Activated naive CD4-positive, alpha-beta T cell treated with anti-CD3 and anti-CD28 coated beads, Interleukin-2, amount 10 ng/mL, durations not matched to agents 7 days and 5 days (primary cell): ENCODE data around the gene MUC5AC.
A peak's percentile ranks its signal among the peaks of the same experiment; 100 is the strongest.
"Not testable (repeated sequence)": the region's sequence is repeated elsewhere in the genome, so short reads cannot be mapped to it uniquely, and the experiment has no call there.

Source experiments
- CTCF ChIA-PET: fragments of 350-600 bp; sonication (Branson Sonifier 250); formaldehyde crosslinking; loops from one replicate; lab custom pipeline; 2021; ENCODE audit warnings: antibody characterized with exemption; lab: Charles Lee
- DNase-seq: peaks from one replicate; pipeline ENCODE4 v3.0.0-alpha.2; 2020
- H3K27ac Mint-ChIP-seq: one replicate; pipeline ENCODE4 v1.8.0; 2021; ENCODE audit warnings: mild to moderate bottlenecking, moderate library complexity, mixed read lengths
- H3K27me3 Mint-ChIP-seq: one replicate; pipeline ENCODE4 v1.8.0; 2021; ENCODE audit warnings: mild to moderate bottlenecking, mixed read lengths
- H3K36me3 Mint-ChIP-seq: one replicate; pipeline ENCODE4 v1.8.0; 2021; ENCODE audit warnings: mixed read lengths
- H3K4me1 Mint-ChIP-seq: one replicate; pipeline ENCODE4 v1.8.0; 2021; ENCODE audit warnings: mixed read lengths
- H3K4me3 Mint-ChIP-seq: one replicate; pipeline ENCODE4 v1.8.0; 2021; ENCODE audit warnings: mild to moderate bottlenecking, moderate library complexity, mixed read lengths
- H3K9me3 Mint-ChIP-seq: one replicate; pipeline ENCODE4 v1.8.0; 2021; ENCODE audit warnings: mixed read lengths

The MUC5AC gene

GRCh38 chr11:1179641-1180040 is 21.9 kb downstream of the MUC5AC start:
- H3K27me3 Mint-ChIP-seq = no peaks in the 10 kb centered on the region
- no peak for DNase-seq
- H3K4me3 Mint-ChIP-seq = no peak overlapping the region
- CTCF ChIA-PET = no interaction called here
- no peaks in the 10 kb centered on the region for H3K36me3 Mint-ChIP-seq
- no peak overlapping the region for H3K27ac Mint-ChIP-seq
- no peaks in the 10 kb centered on the region for H3K4me1 Mint-ChIP-seq
- peaks cover 6% of the 10 kb centered on the region for H3K9me3 Mint-ChIP-seq

DNA sequence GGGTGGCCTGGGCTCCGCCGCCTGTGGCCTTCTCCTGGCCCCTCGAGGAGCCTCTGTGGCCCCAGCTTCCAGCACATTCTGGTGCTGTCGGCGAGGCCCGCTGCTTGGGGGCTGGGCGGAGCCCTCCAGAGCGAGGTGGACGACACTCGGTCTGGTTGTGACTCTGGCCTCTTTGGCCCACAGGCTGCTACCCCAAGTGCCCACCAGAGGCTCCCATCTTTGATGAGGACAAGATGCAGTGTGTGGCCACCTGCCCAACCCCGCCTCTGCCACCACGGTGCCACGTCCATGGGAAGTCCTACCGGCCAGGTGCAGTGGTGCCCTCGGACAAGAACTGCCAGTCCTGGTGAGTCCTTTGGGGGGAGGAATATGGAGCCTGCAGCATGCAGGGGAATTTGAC is 22.4 kb downstream of the MUC5AC start:
- CTCF ChIA-PET = no interaction called here
- Mint-ChIP-seq H3K27me3 (no peaks in the 10 kb centered on the region), H3K36me3 (no peaks in the 10 kb centered on the region), H3K4me1 (no peaks in the 10 kb centered on the region), H3K9me3 (peaks cover 6% of the 10 kb centered on the region), H3K27ac (no peak overlapping the region), H3K4me3 (no peak overlapping the region)
- no peak for DNase-seq

- CTCF ChIA-PET = no interaction called here
- H3K27me3 Mint-ChIP-seq = no peaks in the 10 kb centered on the region
- DNase-seq = no peak
- no peaks in the 10 kb centered on the region for H3K36me3 Mint-ChIP-seq
- H3K27ac Mint-ChIP-seq = no peak overlapping the region
- H3K4me1 Mint-ChIP-seq = no peaks in the 10 kb centered on the region
- H3K9me3 Mint-ChIP-seq = no peaks in the 10 kb centered on the region
- no peak overlapping the region for H3K4me3 Mint-ChIP-seq
Observed at GRCh38 chr11:1180947-1181391, 23.2 kb downstream of the MUC5AC start.

GRCh38 chr11:1181420-1181819 is 23.7 kb downstream of the MUC5AC start:
- no peak for DNase-seq
- no peaks in the 10 kb centered on the region for H3K27me3 Mint-ChIP-seq
- CTCF ChIA-PET = no interaction called here
- H3K27ac Mint-ChIP-seq = no peak overlapping the region
- H3K9me3 Mint-ChIP-seq = no peaks in the 10 kb centered on the region
- no peaks in the 10 kb centered on the region for H3K36me3 Mint-ChIP-seq
- H3K4me1 Mint-ChIP-seq = no peaks in the 10 kb centered on the region
- no peak overlapping the region for H3K4me3 Mint-ChIP-seq

DNA sequence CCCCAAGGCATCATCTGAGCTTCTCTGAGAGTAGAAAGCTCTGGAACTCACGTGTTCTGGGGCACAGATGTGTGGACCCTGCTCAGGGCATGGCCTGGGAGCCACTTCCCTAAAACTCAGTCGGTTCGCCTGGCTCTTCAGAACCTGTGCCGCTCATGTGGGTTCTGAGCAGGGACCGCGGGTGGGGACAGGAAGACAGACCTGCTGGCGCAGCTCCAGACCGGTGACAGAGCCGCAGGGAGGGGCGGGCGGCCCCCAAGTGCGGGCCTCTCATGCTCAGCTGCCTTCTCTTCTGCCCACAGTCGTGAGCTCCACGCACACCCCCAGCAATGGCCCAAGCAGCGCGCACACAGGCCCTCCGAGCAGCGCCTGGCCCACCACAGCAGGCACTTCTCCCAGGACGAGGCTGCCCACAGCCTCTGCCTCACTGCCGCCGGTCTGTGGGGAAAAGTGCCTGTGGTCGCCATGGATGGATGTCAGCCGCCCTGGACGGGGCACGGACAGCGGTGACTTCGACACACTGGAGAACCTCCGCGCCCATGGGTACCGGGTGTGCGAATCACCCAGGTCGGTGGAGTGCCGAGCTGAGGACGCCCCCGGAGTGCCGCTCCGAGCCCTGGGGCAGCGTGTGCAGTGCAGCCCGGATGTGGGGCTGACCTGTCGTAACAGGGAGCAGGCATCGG is 24.2 kb downstream of the MUC5AC start:
- no peak overlapping the region for H3K4me3 Mint-ChIP-seq
- H3K9me3 Mint-ChIP-seq = no peaks in the 10 kb centered on the region
- no peak overlapping the region for H3K27ac Mint-ChIP-seq
- CTCF ChIA-PET = no interaction called here
- no peaks in the 10 kb centered on the region for H3K36me3 Mint-ChIP-seq
- no peaks in the 10 kb centered on the region for H3K27me3 Mint-ChIP-seq
- no peaks in the 10 kb centered on the region for H3K4me1 Mint-ChIP-seq
- no peak for DNase-seq

- DNase-seq, H3K4me3 Mint-ChIP-seq, H3K27me3 Mint-ChIP-seq, H3K4me1 Mint-ChIP-seq, CTCF ChIA-PET, H3K27ac Mint-ChIP-seq, H3K36me3 Mint-ChIP-seq, H3K9me3 Mint-ChIP-seq: not testable (repeated sequence)
Observed at GRCh38 chr11:1184139-1184538, 26.4 kb downstream of the MUC5AC start.

GRCh38 chr11:1188451-1189130 is 30.8 kb downstream of the MUC5AC start:
- H3K27ac Mint-ChIP-seq, H3K9me3 Mint-ChIP-seq, H3K4me1 Mint-ChIP-seq, H3K27me3 Mint-ChIP-seq, H3K36me3 Mint-ChIP-seq, CTCF ChIA-PET, DNase-seq, H3K4me3 Mint-ChIP-seq: not testable (repeated sequence)

DNA sequence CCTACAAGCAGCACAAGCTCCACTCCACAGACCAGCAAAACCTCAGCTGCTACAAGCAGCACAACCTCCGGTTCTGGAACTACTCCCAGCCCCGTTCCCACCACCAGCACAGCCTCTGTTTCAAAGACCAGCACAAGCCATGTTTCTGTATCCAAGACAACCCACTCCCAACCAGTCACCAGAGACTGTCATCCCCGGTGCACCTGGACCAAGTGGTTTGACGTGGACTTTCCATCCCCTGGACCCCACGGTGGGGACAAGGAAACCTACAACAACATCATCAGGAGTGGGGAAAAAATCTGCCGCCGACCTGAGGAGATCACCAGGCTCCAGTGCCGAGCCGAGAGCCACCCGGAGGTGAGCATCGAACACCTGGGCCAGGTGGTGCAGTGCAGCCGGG is 32.1 kb downstream of the MUC5AC start:
- DNase-seq, H3K36me3 Mint-ChIP-seq, H3K27me3 Mint-ChIP-seq, H3K4me3 Mint-ChIP-seq, CTCF ChIA-PET, H3K27ac Mint-ChIP-seq, H3K9me3 Mint-ChIP-seq, H3K4me1 Mint-ChIP-seq: not testable (repeated sequence)

- H3K4me1 Mint-ChIP-seq, H3K4me3 Mint-ChIP-seq, H3K27me3 Mint-ChIP-seq, CTCF ChIA-PET, H3K36me3 Mint-ChIP-seq, H3K9me3 Mint-ChIP-seq, H3K27ac Mint-ChIP-seq: not testable (repeated sequence)
- peak; percentile 11 for DNase-seq
Observed at GRCh38 chr11:1191786-1192470, 34.2 kb downstream of the MUC5AC start.

GRCh38 chr11:1192741-1193325 is 35.1 kb downstream of the MUC5AC start:
- DNase-seq = peak; percentile 6
- no peak overlapping the region for H3K4me3 Mint-ChIP-seq
- H3K9me3 Mint-ChIP-seq = no peaks in the 10 kb centered on the region
- H3K36me3 Mint-ChIP-seq = no peaks in the 10 kb centered on the region
- H3K27ac Mint-ChIP-seq = no peak overlapping the region
- CTCF ChIA-PET = no interaction called here
- H3K27me3 Mint-ChIP-seq = no peaks in the 10 kb centered on the region
- H3K4me1 Mint-ChIP-seq = no peaks in the 10 kb centered on the region

- Mint-ChIP-seq H3K36me3 (no peaks in the 10 kb centered on the region), H3K27me3 (no peaks in the 10 kb centered on the region), H3K4me3 (no peak overlapping the region), H3K4me1 (no peaks in the 10 kb centered on the region), H3K9me3 (no peaks in the 10 kb centered on the region), H3K27ac (no peak overlapping the region)
- CTCF ChIA-PET = no interaction called here
- DNase-seq = peak; percentile 16
Observed at GRCh38 chr11:1193326-1194230, 35.8 kb downstream of the MUC5AC start.

DNA sequence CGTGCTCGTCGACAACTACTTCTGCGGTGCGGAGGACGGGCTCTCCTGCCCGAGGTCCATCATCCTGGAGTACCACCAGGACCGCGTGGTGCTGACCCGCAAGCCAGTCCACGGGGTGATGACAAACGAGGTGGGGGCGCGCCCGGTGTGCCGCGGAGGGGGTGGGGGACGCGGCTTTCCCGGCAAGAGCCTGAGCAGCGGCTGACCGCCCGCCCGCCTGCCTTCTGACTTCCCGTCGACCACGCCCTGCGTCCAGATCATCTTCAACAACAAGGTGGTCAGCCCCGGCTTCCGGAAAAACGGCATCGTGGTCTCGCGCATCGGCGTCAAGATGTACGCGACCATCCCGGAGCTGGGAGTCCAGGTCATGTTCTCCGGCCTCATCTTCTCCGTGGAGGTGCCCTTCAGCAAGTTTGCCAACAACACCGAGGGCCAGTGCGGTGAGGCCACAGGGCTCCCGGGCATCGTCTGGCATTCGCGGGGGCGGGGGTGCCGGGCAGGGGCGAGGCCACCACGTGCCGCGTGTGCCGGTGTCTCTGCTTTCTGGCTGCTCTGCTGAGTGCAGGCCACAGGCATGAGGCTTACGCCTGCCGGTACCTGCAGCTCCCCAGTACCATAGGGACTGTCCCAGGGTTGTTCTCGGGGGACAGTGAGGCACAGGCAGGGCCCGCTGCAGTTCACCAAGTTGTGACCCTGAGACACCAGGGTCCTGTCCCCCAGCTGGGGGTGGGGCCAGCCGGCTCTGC is 36.7 kb downstream of the MUC5AC start:
- Mint-ChIP-seq H3K36me3 (no peaks in the 10 kb centered on the region), H3K9me3 (no peaks in the 10 kb centered on the region), H3K4me1 (no peaks in the 10 kb centered on the region), H3K27me3 (no peaks in the 10 kb centered on the region), H3K4me3 (no peak overlapping the region), H3K27ac (no peak overlapping the region)
- CTCF ChIA-PET = no interaction called here
- DNase-seq = peak; percentile 20

GRCh38 chr11:1194977-1195681 is 37.4 kb downstream of the MUC5AC start:
- CTCF ChIA-PET = no interaction called here
- Mint-ChIP-seq H3K9me3 (no peaks in the 10 kb centered on the region), H3K27ac (no peak overlapping the region), H3K36me3 (no peaks in the 10 kb centered on the region), H3K27me3 (no peaks in the 10 kb centered on the region), H3K4me1 (no peaks in the 10 kb centered on the region), H3K4me3 (no peak overlapping the region)
- peak; percentile 18 for DNase-seq
